NAMALWA (cell line): ENCODE measurements around the gene NGRN.
A peak's percentile ranks its signal among the peaks of the same experiment; 100 is the strongest.

ENCODE experiments used
- DNase-seq: peaks from one replicate; pipeline ENCODE4 v3.0.0-alpha.2; 2015; ENCODE audit warnings: low spot score

Gene NGRN

DNA sequence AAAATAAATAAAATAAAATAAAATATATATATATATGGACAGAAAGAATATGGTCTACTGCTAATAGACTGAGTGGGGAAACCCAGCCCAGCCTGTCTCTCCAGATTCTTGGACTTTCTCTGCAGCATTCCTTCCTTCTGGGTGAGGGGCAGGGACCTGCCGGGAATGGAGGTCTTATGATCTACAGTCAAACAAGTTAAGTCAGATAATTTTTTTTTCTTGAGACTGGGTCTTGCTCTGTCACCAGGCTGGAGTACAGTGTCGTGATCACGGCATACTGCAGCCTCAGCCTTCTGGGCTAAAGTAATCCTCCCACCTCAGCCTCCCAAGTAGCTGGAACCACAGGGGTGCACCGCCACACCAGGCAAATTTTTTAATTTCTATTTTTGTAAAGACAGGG, 53.1 kb downstream of the NGRN start:
- no peak for DNase-seq

DNA sequence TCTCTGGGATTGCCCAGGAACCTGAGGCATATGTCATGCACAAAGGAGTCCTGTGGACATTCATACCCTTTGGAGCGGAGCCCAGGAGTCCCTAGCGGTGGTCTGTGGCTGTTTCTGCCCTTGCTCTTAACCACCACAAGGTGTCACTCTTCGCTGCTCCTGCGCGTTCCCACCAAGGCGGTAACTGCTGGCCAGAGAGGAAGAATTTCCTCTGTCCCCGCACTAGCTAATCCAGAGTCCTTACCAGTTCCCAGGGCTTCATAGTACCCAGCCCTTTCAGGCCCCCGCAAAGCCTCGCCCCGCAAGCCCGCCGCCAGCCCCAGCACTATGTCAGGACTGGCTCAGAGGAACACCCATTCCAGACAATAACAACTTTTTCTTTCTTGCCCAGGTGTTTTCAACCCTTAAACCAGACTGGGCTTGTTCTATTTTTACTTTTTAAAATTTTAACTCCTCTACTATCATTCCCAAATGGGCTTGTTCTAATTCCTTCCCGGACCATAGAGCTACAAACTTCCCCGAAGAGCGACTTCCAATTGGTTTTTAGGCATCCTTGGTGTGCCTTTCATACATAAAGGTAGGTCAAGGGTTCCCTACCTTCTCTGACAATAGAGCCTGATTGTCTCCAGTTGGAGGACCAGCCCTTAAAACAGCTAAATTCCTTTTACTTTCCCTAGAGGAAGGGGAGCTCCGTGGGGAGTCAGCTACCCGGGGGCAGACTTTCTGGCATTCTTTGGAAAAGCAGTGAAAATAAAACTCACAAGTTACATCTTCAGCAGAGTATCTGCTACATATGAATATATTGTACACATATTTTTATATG, 54.8 kb downstream of the NGRN start:
- peak; percentile 87 for DNase-seq

DNA sequence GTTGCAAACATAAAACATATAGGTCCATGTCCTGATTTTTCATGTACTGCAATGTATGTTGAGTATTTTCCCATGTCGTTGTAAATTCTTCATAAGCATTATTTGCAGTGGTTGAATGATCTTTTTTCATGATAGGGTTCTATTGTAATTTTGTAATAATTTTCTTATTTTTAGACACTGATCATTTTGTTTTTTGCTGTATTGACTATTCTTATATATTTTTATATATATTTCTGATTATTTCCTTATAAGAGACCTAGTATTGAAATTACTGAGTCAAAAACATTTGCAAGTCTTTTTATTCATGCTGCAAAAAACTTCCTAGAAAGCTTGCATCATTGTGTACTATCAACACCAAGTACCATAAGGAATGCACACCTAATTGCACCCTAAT, 55.4 kb downstream of the NGRN start:
- no peak for DNase-seq
